Measurements from ENCODE around the gene TSHZ1. TPM values are rescaled to one million over a fixed set of nuclear protein-coding genes. Genes with fewer than 3 reads are reported as not detected.

Gene TSHZ1
- total and polyA plus RNA-seq, 2 experiments from 2014 or later, result 0.23 to 0.38 TPM

DNA sequence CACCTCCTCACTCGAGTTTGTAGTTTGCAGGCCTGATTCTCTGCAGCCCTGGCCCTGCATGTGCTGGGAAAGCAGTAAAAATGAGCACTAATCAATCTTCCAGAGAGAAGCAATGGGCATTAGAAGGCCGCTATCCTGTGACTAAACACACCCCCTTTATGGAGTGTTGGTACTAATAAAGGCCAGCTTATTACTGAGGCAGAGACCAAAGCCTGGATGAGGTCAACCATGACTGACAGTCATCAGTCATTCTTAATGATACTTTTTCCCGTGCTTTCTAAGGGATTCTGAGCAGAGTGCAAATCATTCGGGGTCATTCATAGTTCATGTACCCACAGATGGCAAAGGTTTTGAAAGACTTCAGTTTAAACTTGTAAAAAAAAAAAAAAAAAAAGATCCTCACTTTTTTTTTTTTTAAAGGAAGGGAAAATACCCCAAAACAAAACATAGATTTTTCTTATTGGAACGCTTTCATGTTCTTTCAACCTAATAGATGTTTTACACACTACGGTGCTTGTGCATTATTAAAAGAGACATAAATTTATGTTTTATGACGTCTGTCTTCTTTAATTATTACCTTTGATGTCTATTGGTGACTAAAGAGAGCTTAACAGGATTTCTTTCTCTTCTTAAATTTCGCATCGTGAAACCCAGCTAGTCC, 13.2 kb downstream of the TSHZ1 start:
- Mint-ChIP-seq H3K9me3 (no peaks in the 10 kb centered on the region), H3K4me3 (no peak overlapping the region), H3K27ac (no peak overlapping the region), H3K36me3 (ENCODE audit: low read depth) (no peaks in the 10 kb centered on the region), H3K27me3 (ENCODE audit: insufficient read depth, low read depth, poor library complexity) (peaks cover 2% of the 10 kb centered on the region), H3K4me1 (0 out of 3 replicates have a peak, but pooled peaks cover 3% of the 10 kb centered on the region)
- no peak for TF ChIP-seq JUNB (IDR thresholded peaks at IDR 0.05; ENCODE audit: unreplicated experiment)
- TF ChIP-seq, protein P1, sequence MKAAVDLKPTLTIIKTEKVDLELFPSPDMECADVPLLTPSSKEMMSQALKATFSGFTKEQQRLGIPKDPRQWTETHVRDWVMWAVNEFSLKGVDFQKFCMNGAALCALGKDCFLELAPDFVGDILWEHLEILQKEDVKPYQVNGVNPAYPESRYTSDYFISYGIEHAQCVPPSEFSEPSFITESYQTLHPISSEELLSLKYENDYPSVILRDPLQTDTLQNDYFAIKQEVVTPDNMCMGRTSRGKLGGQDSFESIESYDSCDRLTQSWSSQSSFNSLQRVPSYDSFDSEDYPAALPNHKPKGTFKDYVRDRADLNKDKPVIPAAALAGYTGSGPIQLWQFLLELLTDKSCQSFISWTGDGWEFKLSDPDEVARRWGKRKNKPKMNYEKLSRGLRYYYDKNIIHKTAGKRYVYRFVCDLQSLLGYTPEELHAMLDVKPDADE (IDR thresholded peaks at IDR 0.05), result no peak
- no peak for TF ChIP-seq EZH2 (IDR thresholded peaks at IDR 0.05; ENCODE audit: low read depth, unreplicated experiment)
- no peak for TF ChIP-seq STAT1 (IDR thresholded peaks at IDR 0.05; ENCODE audit: unreplicated experiment)
- TF ChIP-seq, protein P2, sequence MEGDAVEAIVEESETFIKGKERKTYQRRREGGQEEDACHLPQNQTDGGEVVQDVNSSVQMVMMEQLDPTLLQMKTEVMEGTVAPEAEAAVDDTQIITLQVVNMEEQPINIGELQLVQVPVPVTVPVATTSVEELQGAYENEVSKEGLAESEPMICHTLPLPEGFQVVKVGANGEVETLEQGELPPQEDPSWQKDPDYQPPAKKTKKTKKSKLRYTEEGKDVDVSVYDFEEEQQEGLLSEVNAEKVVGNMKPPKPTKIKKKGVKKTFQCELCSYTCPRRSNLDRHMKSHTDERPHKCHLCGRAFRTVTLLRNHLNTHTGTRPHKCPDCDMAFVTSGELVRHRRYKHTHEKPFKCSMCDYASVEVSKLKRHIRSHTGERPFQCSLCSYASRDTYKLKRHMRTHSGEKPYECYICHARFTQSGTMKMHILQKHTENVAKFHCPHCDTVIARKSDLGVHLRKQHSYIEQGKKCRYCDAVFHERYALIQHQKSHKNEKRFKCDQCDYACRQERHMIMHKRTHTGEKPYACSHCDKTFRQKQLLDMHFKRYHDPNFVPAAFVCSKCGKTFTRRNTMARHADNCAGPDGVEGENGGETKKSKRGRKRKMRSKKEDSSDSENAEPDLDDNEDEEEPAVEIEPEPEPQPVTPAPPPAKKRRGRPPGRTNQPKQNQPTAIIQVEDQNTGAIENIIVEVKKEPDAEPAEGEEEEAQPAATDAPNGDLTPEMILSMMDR (conservative IDR thresholded peaks at IDR 0.05; ENCODE audit: low read depth in 2 of 2), result no peak
- no peak for TF ChIP-seq ZNF462 (CRISPR knock-in tag; IDR thresholded peaks at IDR 0.05)
- no peak for TF ChIP-seq POLR2AphosphoS5 (IDR thresholded peaks at IDR 0.05; ENCODE audit: low read depth)
- no peak for TF ChIP-seq EZH2phosphoT487 (IDR thresholded peaks at IDR 0.05; ENCODE audit: unreplicated experiment)
- H3K4me3 ChIP-seq, result no peak overlapping the region
- H4K20me1 ChIP-seq (replicated peaks; ENCODE audit: insufficient read depth), result no peaks in the 10 kb centered on the region
- ATAC-seq (no peak), DNase-seq (ENCODE audit: low spot score) (no peak)
- no peaks in the 10 kb centered on the region for H3K36me3 ChIP-seq (ENCODE audit: insufficient read depth)
- no peaks in the 10 kb centered on the region for H3K27me3 ChIP-seq (ENCODE audit: insufficient read depth)
- H2AFZ ChIP-seq, result no peak overlapping the region
- H3K4me1 ChIP-seq (ENCODE audit: insufficient read depth), result no peaks in the 10 kb centered on the region
- H3K79me2 ChIP-seq (replicated peaks; ENCODE audit: insufficient read depth), result no peaks in the 10 kb centered on the region
- H3K4me2 ChIP-seq, result no peak overlapping the region
- no peaks in the 10 kb centered on the region for H3K9me2 ChIP-seq (ENCODE audit: insufficient read depth)
- H3K27ac ChIP-seq (ENCODE audit: low read depth), result no peak overlapping the region
- H3F3A ChIP-seq (replicated peaks; ENCODE audit: low read depth), result no peaks in the 10 kb centered on the region

Data from GM23338 (cell line).